Measurements from ENCODE around the gene UBE2D2.
A peak's percentile ranks its signal among the peaks of the same experiment; 100 is the strongest.

Gene UBE2D2

DNA sequence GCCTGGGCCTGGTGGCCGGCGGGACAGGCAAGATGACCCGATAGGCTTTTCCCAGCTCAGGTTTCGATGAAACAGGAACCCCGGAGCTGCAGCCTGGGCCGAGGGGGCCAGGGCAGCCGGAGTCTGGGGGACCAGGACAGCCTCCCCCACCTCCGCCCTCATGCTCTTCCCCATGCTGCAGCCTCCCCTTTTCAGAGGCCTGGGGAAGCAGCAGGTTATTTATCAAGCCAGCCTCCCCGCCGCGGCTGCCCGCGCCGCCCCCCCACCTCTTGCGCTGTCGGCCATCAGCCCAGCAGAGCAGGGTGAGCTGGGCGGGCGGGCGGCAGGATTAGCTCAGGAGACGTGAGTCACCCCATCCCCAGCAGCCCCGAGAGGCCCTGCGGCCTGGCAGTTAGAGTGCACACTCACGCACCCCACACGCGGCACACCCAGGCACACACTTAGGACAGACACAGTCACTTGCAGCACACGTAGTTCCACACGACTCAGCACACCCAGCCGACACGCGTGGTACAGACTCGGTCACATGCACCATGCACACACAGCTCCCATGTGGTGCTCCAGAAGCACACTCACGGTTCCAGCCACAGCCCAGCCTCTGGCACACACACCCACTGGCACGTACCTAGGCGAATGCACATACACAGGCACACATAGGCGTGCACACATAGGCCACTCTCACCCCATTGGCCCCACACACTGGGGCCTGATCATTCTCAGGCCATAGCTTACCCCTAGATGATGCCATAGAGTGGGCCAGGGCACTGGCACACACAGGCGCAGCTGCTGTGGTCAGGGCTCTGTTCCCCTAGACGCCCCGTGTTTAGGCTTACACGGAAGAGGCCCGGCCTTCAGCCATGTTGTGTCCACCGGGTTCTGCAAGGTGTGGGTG, 100.0 kb downstream of the UBE2D2 start:
- peaks cover 3% of the 10 kb centered on the region for H3K36me3 ChIP-seq (replicated peaks; ENCODE audit: low read depth, low read length)
- TF ChIP-seq, protein P1, sequence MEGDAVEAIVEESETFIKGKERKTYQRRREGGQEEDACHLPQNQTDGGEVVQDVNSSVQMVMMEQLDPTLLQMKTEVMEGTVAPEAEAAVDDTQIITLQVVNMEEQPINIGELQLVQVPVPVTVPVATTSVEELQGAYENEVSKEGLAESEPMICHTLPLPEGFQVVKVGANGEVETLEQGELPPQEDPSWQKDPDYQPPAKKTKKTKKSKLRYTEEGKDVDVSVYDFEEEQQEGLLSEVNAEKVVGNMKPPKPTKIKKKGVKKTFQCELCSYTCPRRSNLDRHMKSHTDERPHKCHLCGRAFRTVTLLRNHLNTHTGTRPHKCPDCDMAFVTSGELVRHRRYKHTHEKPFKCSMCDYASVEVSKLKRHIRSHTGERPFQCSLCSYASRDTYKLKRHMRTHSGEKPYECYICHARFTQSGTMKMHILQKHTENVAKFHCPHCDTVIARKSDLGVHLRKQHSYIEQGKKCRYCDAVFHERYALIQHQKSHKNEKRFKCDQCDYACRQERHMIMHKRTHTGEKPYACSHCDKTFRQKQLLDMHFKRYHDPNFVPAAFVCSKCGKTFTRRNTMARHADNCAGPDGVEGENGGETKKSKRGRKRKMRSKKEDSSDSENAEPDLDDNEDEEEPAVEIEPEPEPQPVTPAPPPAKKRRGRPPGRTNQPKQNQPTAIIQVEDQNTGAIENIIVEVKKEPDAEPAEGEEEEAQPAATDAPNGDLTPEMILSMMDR (IDR thresholded peaks at IDR 0.05; ENCODE audit: low read depth, low read length): no peak
- no peak for TF ChIP-seq EZH2phosphoT487 (IDR thresholded peaks at IDR 0.05; ENCODE audit: low read depth)
- no peak overlapping the region for H2AFZ ChIP-seq (ENCODE audit: low read depth, low read length)
- peaks cover 92% of the 10 kb centered on the region for H3K4me1 ChIP-seq (ENCODE audit: low read length)
- H4K20me1 ChIP-seq (ENCODE audit: insufficient read depth, low read length): peaks cover 73% of the 10 kb centered on the region
- H3K4me3 ChIP-seq (ENCODE audit: low read length): peak overlapping the region; percentile 51
- H3K4me2 ChIP-seq (ENCODE audit: low read length): peak overlapping the region; percentile 95
- H3K27me3 ChIP-seq (ENCODE audit: low read depth, low read length): no peaks in the 10 kb centered on the region
- no peaks in the 10 kb centered on the region for H3K9me3 ChIP-seq (ENCODE audit: insufficient read depth, low read length)
- peak overlapping the region; percentile 91; the same call in 1 of the 2 replicates for H3K27ac ChIP-seq (ENCODE audit: low read length)
- peak overlapping the region; percentile 47; the same call in 1 of the 2 replicates for H3K9ac ChIP-seq (ENCODE audit: low read length)
- peaks cover 98% of the 10 kb centered on the region for H3K79me2 ChIP-seq (ENCODE audit: low read length)

DNA sequence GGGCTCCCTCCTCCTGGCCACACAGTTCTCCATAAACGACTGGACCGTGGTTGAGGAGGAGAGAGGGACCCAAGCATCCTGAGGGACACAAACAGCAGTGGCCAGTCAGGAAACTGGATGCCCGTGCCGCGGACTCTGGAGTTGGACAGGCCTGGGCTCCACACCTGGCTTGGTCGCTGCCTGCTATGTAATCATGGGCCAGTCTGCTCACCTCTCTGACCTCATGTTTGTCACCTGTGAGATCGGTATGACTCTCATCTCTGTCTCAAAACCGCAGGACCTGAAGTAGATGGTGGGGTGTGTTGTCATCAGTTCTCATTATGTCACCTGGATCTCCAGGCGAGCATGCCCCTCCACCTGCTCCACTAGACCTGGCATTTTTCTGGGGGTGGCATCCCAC, 101.5 kb downstream of the UBE2D2 start:
- Histone ChIP-seq H3K4me1 (ENCODE audit: low read length) (peaks cover 99% of the 10 kb centered on the region), H3K9ac (ENCODE audit: low read length) (peak overlapping the region; percentile 47; the same call in 1 of the 2 replicates), H3K27ac (ENCODE audit: low read length) (peak overlapping the region; percentile 91), H3K4me3 (ENCODE audit: low read length) (peak overlapping the region; percentile 48; the same call in 1 of the 2 replicates), H4K20me1 (ENCODE audit: insufficient read depth, low read length) (peaks cover 74% of the 10 kb centered on the region), H3K9me3 (ENCODE audit: insufficient read depth, low read length) (no peaks in the 10 kb centered on the region), H3K79me2 (ENCODE audit: low read length) (peaks cover 98% of the 10 kb centered on the region), H2AFZ (ENCODE audit: low read depth, low read length) (no peak overlapping the region), H3K27me3 (ENCODE audit: low read depth, low read length) (no peaks in the 10 kb centered on the region), H3K36me3 (replicated peaks; ENCODE audit: low read depth, low read length) (no peaks in the 10 kb centered on the region), H3K4me2 (ENCODE audit: low read length) (peak overlapping the region; percentile 95)
- TF ChIP-seq EZH2phosphoT487 (IDR thresholded peaks at IDR 0.05; ENCODE audit: low read depth): no peak
- TF ChIP-seq, protein P1 (IDR thresholded peaks at IDR 0.05; ENCODE audit: low read depth, low read length): no peak

DNA sequence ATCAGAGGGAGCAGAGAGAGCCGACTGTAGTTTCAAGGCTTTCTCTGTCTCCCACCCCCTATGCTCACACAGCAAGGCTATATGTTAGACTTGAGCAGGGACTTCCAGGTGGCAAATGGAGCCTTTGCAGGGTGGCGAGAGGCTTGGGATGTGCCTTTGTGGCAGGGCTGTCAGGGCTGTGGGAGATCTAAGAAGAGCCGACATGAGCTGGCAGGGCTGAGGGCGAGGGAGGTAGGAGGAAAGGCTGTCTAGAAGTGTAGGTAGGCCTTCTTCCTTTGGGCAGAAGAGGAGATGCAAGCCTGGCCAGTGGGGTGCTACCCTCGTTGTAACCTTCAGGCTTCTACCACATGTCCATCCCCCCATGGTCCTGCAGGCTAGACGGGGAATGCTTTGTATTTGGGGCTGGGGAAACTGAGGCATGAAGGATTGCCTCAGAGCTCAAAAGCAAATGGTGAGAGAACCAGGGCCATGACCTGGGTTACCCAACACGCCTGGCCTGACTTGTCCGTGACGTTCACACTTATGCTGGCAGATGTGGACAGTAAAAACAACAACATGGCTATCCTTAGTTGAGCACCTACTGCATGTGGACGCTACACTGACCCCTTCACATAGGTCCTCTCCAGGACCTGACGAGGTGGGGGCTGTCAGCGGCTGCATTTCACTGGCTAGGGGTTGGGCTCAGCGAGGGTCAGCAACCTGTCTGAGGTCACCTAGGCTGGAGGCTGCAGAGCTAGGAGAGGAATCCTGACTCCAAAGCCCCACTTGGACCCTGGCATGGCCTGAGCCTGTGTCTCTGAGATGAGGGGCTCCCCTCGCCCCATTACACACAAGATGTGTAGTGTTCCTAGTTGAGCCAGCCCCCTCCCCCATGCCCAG, 102.3 kb downstream of the UBE2D2 start:
- TF ChIP-seq, protein P1 (IDR thresholded peaks at IDR 0.05; ENCODE audit: low read depth, low read length): no peak
- no peak for TF ChIP-seq EZH2phosphoT487 (IDR thresholded peaks at IDR 0.05; ENCODE audit: low read depth)
- Histone ChIP-seq H3K36me3 (replicated peaks; ENCODE audit: low read depth, low read length) (no peaks in the 10 kb centered on the region), H4K20me1 (ENCODE audit: insufficient read depth, low read length) (peaks cover 68% of the 10 kb centered on the region), H3K9me3 (ENCODE audit: insufficient read depth, low read length) (no peaks in the 10 kb centered on the region), H3K79me2 (ENCODE audit: low read length) (peaks cover 99% of the 10 kb centered on the region), H3K9ac (ENCODE audit: low read length) (peak overlapping the region; percentile 59; the same call in 1 of the 2 replicates), H3K27me3 (ENCODE audit: low read depth, low read length) (no peaks in the 10 kb centered on the region), H2AFZ (ENCODE audit: low read depth, low read length) (no peak overlapping the region), H3K4me2 (ENCODE audit: low read length) (peak overlapping the region; percentile 95), H3K4me3 (ENCODE audit: low read length) (peak overlapping the region; percentile 48; the same call in 1 of the 2 replicates), H3K27ac (ENCODE audit: low read length) (peak overlapping the region; percentile 91), H3K4me1 (ENCODE audit: low read length) (peaks cover 97% of the 10 kb centered on the region)

Measured in OCI-LY3 (cell line).